Measurements from ENCODE around the gene ENAH.

Gene ENAH

DNA sequence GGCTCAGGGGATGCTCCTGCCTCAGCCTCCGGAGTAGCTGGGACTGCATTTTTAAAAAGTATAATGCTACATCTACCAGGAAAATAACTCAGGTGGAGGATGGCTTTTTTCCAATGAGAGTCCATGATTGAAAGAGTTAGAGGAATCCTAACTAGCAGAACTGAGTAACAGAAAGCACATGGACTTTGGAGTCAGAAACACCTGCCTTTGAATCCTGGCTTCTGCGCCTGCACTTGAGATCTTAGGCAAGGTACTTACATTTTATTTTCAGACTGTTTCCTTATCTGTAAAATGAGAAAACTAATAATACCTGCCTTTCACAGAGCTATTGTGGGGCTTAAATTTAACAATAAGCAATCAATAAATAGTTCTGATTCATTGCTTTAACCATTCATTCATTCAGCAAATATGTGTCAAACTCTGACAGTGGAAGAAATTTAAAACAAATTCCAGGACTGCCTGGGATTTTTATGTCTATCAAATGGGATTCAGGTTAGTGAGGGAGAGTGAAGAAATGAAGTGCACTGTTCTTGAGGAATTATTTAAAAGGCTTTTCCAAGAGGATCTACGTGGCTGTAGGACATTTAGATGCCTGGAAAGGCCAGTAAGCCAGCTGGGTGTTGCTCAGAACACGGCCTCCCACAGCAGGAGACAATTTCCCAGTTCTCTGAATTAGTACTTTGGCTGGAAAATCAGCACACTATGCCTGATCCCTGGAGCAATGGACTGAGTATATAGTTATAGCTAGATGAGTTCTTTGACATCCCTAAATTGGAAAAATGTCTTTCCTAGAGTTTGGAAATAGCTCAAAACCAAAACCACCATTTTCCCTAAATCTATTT lies 212.3 kb downstream of the ENAH start:
- no peaks in the 10 kb centered on the region for H3K36me3 ChIP-seq (replicated peaks; ENCODE audit: insufficient read depth, low read length)
- no peak overlapping the region for H3K4me3 ChIP-seq (ENCODE audit: low read length)
- H2AFZ ChIP-seq (ENCODE audit: low read length) = peak overlapping the region; percentile 44
- no peaks in the 10 kb centered on the region for H4K20me1 ChIP-seq (ENCODE audit: insufficient read depth, low read length)
- peaks cover 40% of the 10 kb centered on the region for H3F3A ChIP-seq (ENCODE audit: insufficient read depth, low read length)
- TF ChIP-seq, protein P1, sequence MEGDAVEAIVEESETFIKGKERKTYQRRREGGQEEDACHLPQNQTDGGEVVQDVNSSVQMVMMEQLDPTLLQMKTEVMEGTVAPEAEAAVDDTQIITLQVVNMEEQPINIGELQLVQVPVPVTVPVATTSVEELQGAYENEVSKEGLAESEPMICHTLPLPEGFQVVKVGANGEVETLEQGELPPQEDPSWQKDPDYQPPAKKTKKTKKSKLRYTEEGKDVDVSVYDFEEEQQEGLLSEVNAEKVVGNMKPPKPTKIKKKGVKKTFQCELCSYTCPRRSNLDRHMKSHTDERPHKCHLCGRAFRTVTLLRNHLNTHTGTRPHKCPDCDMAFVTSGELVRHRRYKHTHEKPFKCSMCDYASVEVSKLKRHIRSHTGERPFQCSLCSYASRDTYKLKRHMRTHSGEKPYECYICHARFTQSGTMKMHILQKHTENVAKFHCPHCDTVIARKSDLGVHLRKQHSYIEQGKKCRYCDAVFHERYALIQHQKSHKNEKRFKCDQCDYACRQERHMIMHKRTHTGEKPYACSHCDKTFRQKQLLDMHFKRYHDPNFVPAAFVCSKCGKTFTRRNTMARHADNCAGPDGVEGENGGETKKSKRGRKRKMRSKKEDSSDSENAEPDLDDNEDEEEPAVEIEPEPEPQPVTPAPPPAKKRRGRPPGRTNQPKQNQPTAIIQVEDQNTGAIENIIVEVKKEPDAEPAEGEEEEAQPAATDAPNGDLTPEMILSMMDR (IDR thresholded peaks at IDR 0.05; ENCODE audit: low read length) = no peak
- TF ChIP-seq EZH2phosphoT487 (IDR thresholded peaks at IDR 0.05; ENCODE audit: low read length) = no peak
- no peak for TF ChIP-seq EZH2 (optimal IDR thresholded peaks at IDR 0.05; ENCODE audit: low read depth, low read length)
- no peaks in the 10 kb centered on the region for H3K9me3 ChIP-seq (replicated peaks; ENCODE audit: insufficient read depth, low read length)
- H3K4me1 ChIP-seq (ENCODE audit: low read length) = peaks cover 35% of the 10 kb centered on the region
- H3K27me3 ChIP-seq (replicated peaks; ENCODE audit: insufficient read depth, low read length) = no peaks in the 10 kb centered on the region
- DNase-seq = no peak
- H3K4me2 ChIP-seq (ENCODE audit: low read depth, low read length) = no peak overlapping the region
- no peak overlapping the region for H3K27ac ChIP-seq (ENCODE audit: low read length)
- no peaks in the 10 kb centered on the region for H3K79me2 ChIP-seq (ENCODE audit: low read length)
- H3K9ac ChIP-seq (ENCODE audit: low read length) = no peak overlapping the region
- no peaks in the 10 kb centered on the region for H3K9me2 ChIP-seq (replicated peaks; ENCODE audit: insufficient read depth, low read length)

DNA sequence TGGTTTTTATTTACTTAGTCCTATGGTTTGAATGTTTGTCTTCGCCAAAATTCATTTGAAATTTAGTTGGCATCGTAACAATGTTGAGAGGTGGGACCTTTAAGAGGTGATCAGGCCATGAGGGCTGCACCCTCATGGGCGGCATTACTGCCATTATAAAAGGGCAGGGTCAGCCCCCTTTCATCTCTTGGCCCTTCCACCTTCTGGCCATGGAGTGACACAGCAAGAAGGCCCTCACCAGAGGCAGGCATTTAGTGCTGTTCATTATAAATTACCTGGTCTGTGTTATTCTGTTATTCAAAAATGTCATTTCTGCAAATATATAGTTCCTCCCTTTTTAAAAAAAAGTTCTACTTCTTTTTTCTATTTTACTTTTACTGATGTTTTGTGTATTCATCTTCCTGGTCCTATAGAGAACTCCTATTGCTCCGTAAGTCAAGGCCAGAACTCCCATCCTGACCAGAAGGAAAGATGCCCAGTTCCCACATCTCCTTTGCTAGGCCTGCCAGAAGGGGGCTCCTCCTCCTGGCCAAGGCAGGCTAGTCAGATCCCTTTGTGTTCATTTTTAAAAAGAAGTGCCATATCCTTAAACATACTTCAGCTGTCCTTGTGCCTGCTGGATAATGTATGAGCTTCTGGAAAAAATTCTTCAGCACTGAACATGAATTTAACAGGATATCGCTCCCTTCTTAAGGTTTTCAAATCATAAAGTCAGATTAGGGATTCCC lies 215.0 kb downstream of the ENAH start:
- no peak overlapping the region for H3K9ac ChIP-seq (ENCODE audit: low read length)
- no peak for DNase-seq
- no peak overlapping the region for H3K4me2 ChIP-seq (ENCODE audit: low read depth, low read length)
- no peak overlapping the region for H2AFZ ChIP-seq (ENCODE audit: low read length)
- no peak overlapping the region for H3K4me3 ChIP-seq (ENCODE audit: low read length)
- H3K27me3 ChIP-seq (replicated peaks; ENCODE audit: insufficient read depth, low read length) = no peaks in the 10 kb centered on the region
- H3K9me3 ChIP-seq (replicated peaks; ENCODE audit: insufficient read depth, low read length) = no peaks in the 10 kb centered on the region
- no peaks in the 10 kb centered on the region for H3K36me3 ChIP-seq (replicated peaks; ENCODE audit: insufficient read depth, low read length)
- no peak overlapping the region for H3K27ac ChIP-seq (ENCODE audit: low read length)
- H3F3A ChIP-seq (ENCODE audit: insufficient read depth, low read length) = peaks cover 18% of the 10 kb centered on the region
- TF ChIP-seq EZH2phosphoT487 (IDR thresholded peaks at IDR 0.05; ENCODE audit: low read length) (no peak), EZH2 (optimal IDR thresholded peaks at IDR 0.05; ENCODE audit: low read depth, low read length) (no peak)
- TF ChIP-seq, protein P1 (IDR thresholded peaks at IDR 0.05; ENCODE audit: low read length) = peak; percentile 51
- no peaks in the 10 kb centered on the region for H3K9me2 ChIP-seq (replicated peaks; ENCODE audit: insufficient read depth, low read length)
- no peaks in the 10 kb centered on the region for H4K20me1 ChIP-seq (ENCODE audit: insufficient read depth, low read length)
- no peaks in the 10 kb centered on the region for H3K79me2 ChIP-seq (ENCODE audit: low read length)
- peaks cover 16% of the 10 kb centered on the region for H3K4me1 ChIP-seq (ENCODE audit: low read length)
